ENCODE results near the gene BLOC1S2.

BLOC1S2 gene

GRCh38 chr10:100286051-100287033 lies at the start of gene BLOC1S2:
Gene BLOC1S2, minus strand, starts transcription at chr10:100286680. Its CDS starts 21 bp downstream, at chr10:100286659.
- Histone ChIP-seq H3K4me3 (replicated peaks; ENCODE audit: low read depth, low read length) (peak within 1 kb of the TSS; percentile 93), H3K36me3 (ENCODE audit: control insufficient read depth, insufficient read depth, low read length) (peaks cover 4% of the 10 kb centered on the region), H3K27me3 (replicated peaks; ENCODE audit: control insufficient read depth, insufficient read depth, low read length) (no peaks in the 10 kb centered on the region)
- DNase-seq (ENCODE audit: extremely low read depth, insufficient read length), result peak; percentile 93
- no peak for TF ChIP-seq CTCF (IDR thresholded peaks at IDR 0.05; ENCODE audit: insufficient read depth, low read length, poor library complexity, severe bottlenecking)

GRCh38 chr10:100334762-100335161 lies 48.3 kb upstream of the BLOC1S2 start:
- no peak overlapping the region for H3K4me3 ChIP-seq (replicated peaks; ENCODE audit: low read depth, low read length)
- H3K36me3 ChIP-seq (ENCODE audit: control insufficient read depth, insufficient read depth, low read length), result no peaks in the 10 kb centered on the region
- no peak for DNase-seq (ENCODE audit: extremely low read depth, insufficient read length)
- no peak for TF ChIP-seq CTCF (IDR thresholded peaks at IDR 0.05; ENCODE audit: insufficient read depth, low read length, poor library complexity, severe bottlenecking)
- H3K27me3 ChIP-seq (replicated peaks; ENCODE audit: control insufficient read depth, insufficient read depth, low read length), result peaks cover 3% of the 10 kb centered on the region

GRCh38 chr10:100333661-100334440 lies 47.4 kb upstream of the BLOC1S2 start:
- Histone ChIP-seq H3K4me3 (replicated peaks; ENCODE audit: low read depth, low read length) (no peak overlapping the region), H3K36me3 (ENCODE audit: control insufficient read depth, insufficient read depth, low read length) (no peaks in the 10 kb centered on the region), H3K27me3 (replicated peaks; ENCODE audit: control insufficient read depth, insufficient read depth, low read length) (peaks cover 3% of the 10 kb centered on the region)
- no peak for DNase-seq (ENCODE audit: extremely low read depth, insufficient read length)
- TF ChIP-seq CTCF (IDR thresholded peaks at IDR 0.05; ENCODE audit: insufficient read depth, low read length, poor library complexity, severe bottlenecking), result no peak

- H3K27me3 ChIP-seq (replicated peaks; ENCODE audit: control insufficient read depth, insufficient read depth, low read length), result peaks cover 3% of the 10 kb centered on the region
- H3K4me3 ChIP-seq (replicated peaks; ENCODE audit: low read depth, low read length), result no peak overlapping the region
- H3K36me3 ChIP-seq (ENCODE audit: control insufficient read depth, insufficient read depth, low read length), result no peaks in the 10 kb centered on the region
- TF ChIP-seq CTCF (IDR thresholded peaks at IDR 0.05; ENCODE audit: insufficient read depth, low read length, poor library complexity, severe bottlenecking), result no peak
- no peak for DNase-seq (ENCODE audit: extremely low read depth, insufficient read length)
Measured at GRCh38 chr10:100333106-100333505, 46.6 kb upstream of the BLOC1S2 start.

- Histone ChIP-seq H3K36me3 (ENCODE audit: control insufficient read depth, insufficient read depth, low read length) (no peaks in the 10 kb centered on the region), H3K4me3 (replicated peaks; ENCODE audit: low read depth, low read length) (no peak within 1 kb of the TSS), H3K27me3 (replicated peaks; ENCODE audit: control insufficient read depth, insufficient read depth, low read length) (peaks cover 3% of the 10 kb centered on the region)
- no peak for TF ChIP-seq CTCF (IDR thresholded peaks at IDR 0.05; ENCODE audit: insufficient read depth, low read length, poor library complexity, severe bottlenecking)
- no peak for DNase-seq (ENCODE audit: extremely low read depth, insufficient read length)
Measured at GRCh38 chr10:100330079-100330478, 43.6 kb upstream of the BLOC1S2 start, which contains the start of gene PKD2L1. Gene PKD2L1, minus strand, starts transcription at chr10:100330228. Its CDS starts 125 bp downstream, at chr10:100330103.
